Peyer's patch (tissue), 4 donors: ENCODE results near the gene FKBP14. TPM values are rescaled to one million over a fixed set of nuclear protein-coding genes. Genes with fewer than 3 reads are reported as not detected.

Experiments
- DNase-seq, 3 donors: peaks; one replicate each; pipeline ENCODE4 v3.0.0-alpha.2; 2017 to 2019
- H3K27ac ChIP-seq, 4 donors: fragments of 200-600 bp; sonication (generic); one replicate each; pipeline ENCODE4 v1.5.1; 2016 to 2019
- H3K27me3 ChIP-seq, 2 donors: fragments of 200-600 bp; sonication (generic); one replicate each; pipeline ENCODE4 v1.5.1; 2019
- H3K36me3 ChIP-seq, 3 donors: fragments of 200-600 bp; sonication (generic); one replicate each; pipeline ENCODE4 v1.5.1; 2016 to 2019
- H3K4me1 ChIP-seq, 4 donors: fragments of 200-600 bp; sonication (generic); one replicate each; pipeline ENCODE4 v1.5.1; 2016 to 2019
- H3K4me3 ChIP-seq, 4 donors: fragments of 200-600 bp; sonication (generic); 1 replicate in 3 of 4; 2 replicates in 1 of 4; pipeline ENCODE4 v1.5.1; 2016 to 2019; ENCODE audit warnings: mild to moderate bottlenecking in 1 of 4
- H3K9me3 ChIP-seq, 4 donors: fragments of 200-600 bp; sonication (generic); one replicate each; pipeline ENCODE4 v1.5.1; 2016 to 2019; ENCODE audit warnings: mild to moderate bottlenecking in 1 of 4
- CTCF ChIP-seq, 6 experiments: fragments of 450-650 bp in 4 of 6; fragments of 200-600 bp in 2 of 6; sonication (generic) in 1 of 6; IDR thresholded peaks; one replicate each; pipeline ENCODE4 v1.5.1; 2017 to 2019; ENCODE audit warnings: antibody characterized with exemption in 6 of 6, mild to moderate bottlenecking in 3 of 6, moderate library complexity in 1 of 6
- POLR2A ChIP-seq, 2 donors: fragments of 450-650 bp; IDR thresholded peaks; one replicate each; pipeline ENCODE4 v1.5.1; 2017; ENCODE audit warnings: antibody characterized with exemption in 2 of 2, mild to moderate bottlenecking in 2 of 2, moderate library complexity in 2 of 2
- total RNA-seq, 4 donors: library from RNA; depleted of rRNA; stranded (reverse); fragments of >200 nt; gene quantifications; one replicate each; pipeline ENCODE4 v1.1.0, GENCODE V29; 2016

Gene FKBP14
- total RNA-seq, 4 donors from 2014 or later, result 4.2 to 8.5 (median 6.3) TPM

DNA sequence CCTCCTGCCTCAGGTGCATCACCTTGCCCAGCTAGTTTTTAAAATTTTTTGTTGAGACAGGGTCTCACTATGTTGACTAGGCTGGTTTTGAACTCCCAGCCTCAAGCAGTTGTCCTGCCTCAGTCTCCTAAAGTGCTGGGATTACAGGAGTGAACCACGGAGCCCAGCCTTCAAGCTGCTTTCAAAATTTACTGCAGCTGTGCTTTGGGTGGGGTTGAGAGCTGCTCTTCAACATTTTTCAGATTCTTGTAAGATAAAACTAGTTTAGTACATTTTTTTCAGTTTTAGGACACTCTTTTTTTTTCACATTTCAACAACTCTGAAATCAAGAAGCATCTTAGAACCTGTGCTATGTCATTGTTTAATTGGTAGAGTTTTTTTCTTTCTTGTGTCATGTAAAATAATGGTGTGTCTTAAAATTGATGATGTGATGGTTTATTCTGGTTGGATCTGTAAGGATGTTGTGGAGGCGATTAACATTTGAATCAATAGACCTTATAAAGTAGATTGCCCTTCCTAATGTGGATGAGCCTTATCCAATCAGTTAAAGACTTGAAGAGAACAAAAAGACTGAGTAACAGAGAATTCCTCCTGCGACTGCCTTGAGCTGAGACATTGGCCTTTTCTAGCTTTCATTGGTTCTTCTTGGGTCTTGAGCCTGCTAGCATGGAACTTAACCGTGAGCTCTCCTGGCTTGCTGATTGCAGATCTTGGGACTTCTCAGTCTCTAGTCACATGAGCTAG is 15.2 kb upstream of the FKBP14 start:
- Histone ChIP-seq H3K9me3 (no peaks in the 10 kb centered on the region), H3K27ac (no peak overlapping the region), H3K36me3 (peaks cover 0 to 10% (median 0%) of the 10 kb centered on the region in 3 donors), H3K27me3 (no peaks in the 10 kb centered on the region), H3K4me1 (no peaks in the 10 kb centered on the region), H3K4me3 (no peak overlapping the region)
- DNase-seq, result no peak
- TF ChIP-seq CTCF (IDR thresholded peaks at IDR 0.05), result no peak
- no peak for TF ChIP-seq POLR2A (IDR thresholded peaks at IDR 0.05)

GRCh38 chr7:30040938-30041337 is 14.4 kb upstream of the FKBP14 start:
- Histone ChIP-seq H3K36me3 (peaks cover 0 to 2% (median 0%) of the 10 kb centered on the region in 3 donors), H3K9me3 (no peaks in the 10 kb centered on the region), H3K4me1 (no peaks in the 10 kb centered on the region), H3K27me3 (no peaks in the 10 kb centered on the region), H3K4me3 (no peak overlapping the region), H3K27ac (no peak overlapping the region)
- no peak for TF ChIP-seq CTCF (IDR thresholded peaks at IDR 0.05)
- TF ChIP-seq POLR2A (IDR thresholded peaks at IDR 0.05), result no peak
- DNase-seq, result no peak

DNA sequence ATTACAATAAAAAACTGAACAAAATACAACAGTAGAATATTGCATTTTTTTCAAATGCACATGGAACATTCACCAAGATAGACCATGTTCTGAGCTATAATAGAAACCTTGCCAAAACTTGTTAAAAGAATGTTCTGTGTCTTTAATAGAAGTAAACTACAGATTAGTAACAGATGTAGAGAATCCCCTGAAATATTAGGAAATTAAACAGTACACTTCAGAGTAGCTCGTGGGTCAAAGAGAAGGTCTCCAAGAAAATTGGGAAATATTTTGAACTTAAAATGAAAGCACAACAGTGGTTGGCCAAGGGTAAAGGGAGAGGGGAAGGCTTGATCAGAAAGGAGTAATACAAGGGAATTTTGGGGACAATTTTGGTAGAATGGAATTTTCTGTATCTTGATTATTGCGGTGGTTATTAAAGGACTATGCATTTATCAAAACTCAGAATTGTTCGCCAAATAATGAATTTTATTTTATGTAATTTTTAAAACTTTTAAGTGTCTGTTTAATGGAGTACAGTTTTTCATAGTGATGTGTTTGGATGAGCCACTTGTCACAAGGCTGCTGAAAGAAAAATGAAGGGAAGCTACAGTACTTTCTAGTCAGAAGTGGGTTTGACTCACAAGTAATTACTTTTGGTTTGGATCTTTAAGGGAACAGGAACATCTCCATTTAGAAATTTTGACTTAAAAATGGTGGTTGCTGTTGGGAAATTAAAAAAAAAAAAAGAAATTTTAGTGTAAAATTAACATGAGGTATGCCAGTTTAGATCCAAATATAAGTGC is 11.9 kb upstream of the FKBP14 start:
- no peak overlapping the region for H3K4me3 ChIP-seq

GRCh38 chr7:30036220-30036619 is 9.7 kb upstream of the FKBP14 start:
- TF ChIP-seq CTCF (IDR thresholded peaks at IDR 0.05) (no peak), POLR2A (IDR thresholded peaks at IDR 0.05) (no peak)
- no peak overlapping the region for H3K4me3 ChIP-seq
- no peaks in the 10 kb centered on the region for H3K36me3 ChIP-seq
- no peaks in the 10 kb centered on the region for H3K4me1 ChIP-seq
- H3K9me3 ChIP-seq, result no peaks in the 10 kb centered on the region
- no peaks in the 10 kb centered on the region for H3K27me3 ChIP-seq
- no peak for DNase-seq
- no peak overlapping the region for H3K27ac ChIP-seq

More for the DNA sequence above, 11.9 kb upstream of the FKBP14 start:
- no peak for DNase-seq
- TF ChIP-seq POLR2A (IDR thresholded peaks at IDR 0.05), result no peak
- no peak for TF ChIP-seq CTCF (IDR thresholded peaks at IDR 0.05)
- H3K27me3 ChIP-seq, result no peaks in the 10 kb centered on the region
- H3K36me3 ChIP-seq, result no peaks in the 10 kb centered on the region
- no peak overlapping the region for H3K27ac ChIP-seq
- no peaks in the 10 kb centered on the region for H3K9me3 ChIP-seq
- no peaks in the 10 kb centered on the region for H3K4me1 ChIP-seq

DNA sequence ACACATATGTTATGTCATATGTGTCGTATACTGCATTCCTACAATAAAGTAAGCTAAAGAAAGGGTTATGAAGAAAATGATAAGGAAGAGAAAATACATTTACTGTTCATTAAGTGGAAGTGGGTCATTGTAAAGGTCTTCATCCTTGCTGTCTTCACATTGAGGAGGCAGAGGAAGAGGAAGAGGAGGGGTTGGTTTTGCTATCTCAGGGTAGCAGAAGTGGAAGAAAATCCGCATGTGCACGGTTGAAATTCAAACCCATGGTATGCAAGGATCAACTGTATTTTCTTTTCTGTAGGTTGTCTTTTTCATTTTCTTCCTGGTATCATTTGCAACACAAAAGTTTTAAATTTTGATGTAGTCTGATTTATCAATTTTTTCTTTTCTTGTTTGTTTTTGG is 8.0 kb upstream of the FKBP14 start:
- peaks cover 0 to 11% (median 4%) of the 10 kb centered on the region in 4 donors for H3K4me1 ChIP-seq
- TF ChIP-seq CTCF (IDR thresholded peaks at IDR 0.05) (no peak), POLR2A (IDR thresholded peaks at IDR 0.05) (no peak)
- no peak for DNase-seq
- H3K9me3 ChIP-seq, result no peaks in the 10 kb centered on the region
- H3K27me3 ChIP-seq, result no peaks in the 10 kb centered on the region
- no peak overlapping the region for H3K4me3 ChIP-seq
- no peaks in the 10 kb centered on the region for H3K36me3 ChIP-seq
- H3K27ac ChIP-seq, result no peak overlapping the region
